Measurements from ENCODE around the gene LCLAT1. TPM values are rescaled to one million over a fixed set of nuclear protein-coding genes. Genes with fewer than 3 reads are reported as not detected.

LCLAT1 gene
- total RNA-seq, 1 experiment from 2014 or later = 36.0 TPM

DNA sequence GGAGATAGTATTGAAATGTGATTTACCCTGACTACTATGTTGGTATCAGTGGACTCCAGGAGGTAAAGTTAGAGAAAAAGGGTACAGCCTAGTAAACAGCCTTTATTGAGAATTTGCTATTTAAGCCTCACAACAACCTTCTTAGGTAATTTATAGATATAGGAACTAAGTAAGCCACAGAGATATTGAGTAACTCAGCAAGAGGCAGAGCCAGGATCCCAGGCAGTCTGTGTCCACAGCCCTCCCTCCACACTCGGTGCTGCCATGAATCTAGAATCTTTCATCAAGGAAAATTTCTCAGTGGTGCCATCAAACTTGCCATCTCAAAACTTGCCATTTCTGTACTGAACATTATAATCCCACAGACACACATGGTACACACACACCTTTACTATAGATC is 189.3 kb downstream of the LCLAT1 start:
- H3K27me3 ChIP-seq (ENCODE audit: control insufficient read depth, insufficient read depth, low read length) = no peaks in the 10 kb centered on the region
- TF ChIP-seq, protein P1, sequence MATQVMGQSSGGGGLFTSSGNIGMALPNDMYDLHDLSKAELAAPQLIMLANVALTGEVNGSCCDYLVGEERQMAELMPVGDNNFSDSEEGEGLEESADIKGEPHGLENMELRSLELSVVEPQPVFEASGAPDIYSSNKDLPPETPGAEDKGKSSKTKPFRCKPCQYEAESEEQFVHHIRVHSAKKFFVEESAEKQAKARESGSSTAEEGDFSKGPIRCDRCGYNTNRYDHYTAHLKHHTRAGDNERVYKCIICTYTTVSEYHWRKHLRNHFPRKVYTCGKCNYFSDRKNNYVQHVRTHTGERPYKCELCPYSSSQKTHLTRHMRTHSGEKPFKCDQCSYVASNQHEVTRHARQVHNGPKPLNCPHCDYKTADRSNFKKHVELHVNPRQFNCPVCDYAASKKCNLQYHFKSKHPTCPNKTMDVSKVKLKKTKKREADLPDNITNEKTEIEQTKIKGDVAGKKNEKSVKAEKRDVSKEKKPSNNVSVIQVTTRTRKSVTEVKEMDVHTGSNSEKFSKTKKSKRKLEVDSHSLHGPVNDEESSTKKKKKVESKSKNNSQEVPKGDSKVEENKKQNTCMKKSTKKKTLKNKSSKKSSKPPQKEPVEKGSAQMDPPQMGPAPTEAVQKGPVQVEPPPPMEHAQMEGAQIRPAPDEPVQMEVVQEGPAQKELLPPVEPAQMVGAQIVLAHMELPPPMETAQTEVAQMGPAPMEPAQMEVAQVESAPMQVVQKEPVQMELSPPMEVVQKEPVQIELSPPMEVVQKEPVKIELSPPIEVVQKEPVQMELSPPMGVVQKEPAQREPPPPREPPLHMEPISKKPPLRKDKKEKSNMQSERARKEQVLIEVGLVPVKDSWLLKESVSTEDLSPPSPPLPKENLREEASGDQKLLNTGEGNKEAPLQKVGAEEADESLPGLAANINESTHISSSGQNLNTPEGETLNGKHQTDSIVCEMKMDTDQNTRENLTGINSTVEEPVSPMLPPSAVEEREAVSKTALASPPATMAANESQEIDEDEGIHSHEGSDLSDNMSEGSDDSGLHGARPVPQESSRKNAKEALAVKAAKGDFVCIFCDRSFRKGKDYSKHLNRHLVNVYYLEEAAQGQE (IDR thresholded peaks at IDR 0.05; ENCODE audit: insufficient read depth in 1 of 2, low read depth in 2 of 2, low read length in 1 of 2) = no peak
- TF ChIP-seq SIN3A (IDR thresholded peaks at IDR 0.05; ENCODE audit: borderline replicate concordance, insufficient read depth, low read depth, low read length) (no peak), POLR2AphosphoS5 (IDR thresholded peaks at IDR 0.05; ENCODE audit: low read depth, low read length) (no peak), CTCF (IDR thresholded peaks at IDR 0.05) (no peak), TCF7L2 (IDR thresholded peaks at IDR 0.05; ENCODE audit: low read depth, low read length) (no peak)
- POLR2A ChIA-PET = no interaction called here
- no peaks in the 10 kb centered on the region for H3K4me1 ChIP-seq (ENCODE audit: control insufficient read depth, insufficient read depth, low read length)
- CTCF ChIA-PET = no interaction called here
- H3K27ac ChIP-seq (ENCODE audit: low read length) = no peak overlapping the region
- ATAC-seq (no peak), DNase-seq (ENCODE audit: low read depth, low spot score) (no peak)
- peaks cover 4% of the 10 kb centered on the region; the same call in 1 of the 2 replicates for H3K36me3 ChIP-seq (ENCODE audit: control insufficient read depth, insufficient read depth, low read length)
- in situ Hi-C loops (cut with HindIII; ENCODE audit: low pct_unique_long_range_greater_than_20kb, low sequenced_read_pairs) = no loop called here
- intact Hi-C loops (cut with micrococcal nuclease; ENCODE audit: unreplicated experiment) = no loop called here
- BruUV-seq (replicated peaks) = no TSS peak
- H3K4me3 ChIP-seq (ENCODE audit: low read depth in 2 of 2, low read length in 2 of 2) = no peak overlapping the region
- no peaks in the 10 kb centered on the region for H3K9me3 ChIP-seq (ENCODE audit: control insufficient read depth, insufficient read depth, low read depth, low read length)

- H3K27ac ChIP-seq (ENCODE audit: low read length) = no peak overlapping the region
- DNase-seq (ENCODE audit: low read depth, low spot score) = no peak
- BruUV-seq (replicated peaks) = no TSS peak
These were observed 192.8 kb downstream of the LCLAT1 start for GRCh38 chr2:30639836-30640235.

More at GRCh38 chr2:30639836-30640235, 192.8 kb downstream of the LCLAT1 start:
- Histone ChIP-seq H3K36me3 (ENCODE audit: control insufficient read depth, insufficient read depth, low read length) (peaks cover 8% of the 10 kb centered on the region), H3K9me3 (ENCODE audit: control insufficient read depth, insufficient read depth, low read depth, low read length) (no peaks in the 10 kb centered on the region), H3K4me3 (ENCODE audit: low read depth in 2 of 2, low read length in 2 of 2) (no peak overlapping the region), H3K27me3 (ENCODE audit: control insufficient read depth, insufficient read depth, low read length) (no peaks in the 10 kb centered on the region), H3K4me1 (ENCODE audit: control insufficient read depth, insufficient read depth, low read length) (no peaks in the 10 kb centered on the region)
- intact Hi-C loops (cut with micrococcal nuclease; ENCODE audit: unreplicated experiment) (no loop called here), in situ Hi-C loops (cut with HindIII; ENCODE audit: low pct_unique_long_range_greater_than_20kb, low sequenced_read_pairs) (no loop called here)
- ChIA-PET CTCF (no interaction called here), POLR2A (no interaction called here)
- ATAC-seq = no peak
- TF ChIP-seq SIN3A (IDR thresholded peaks at IDR 0.05; ENCODE audit: borderline replicate concordance, insufficient read depth, low read depth, low read length) (no peak), CTCF (IDR thresholded peaks at IDR 0.05) (no peak), POLR2AphosphoS5 (IDR thresholded peaks at IDR 0.05; ENCODE audit: low read depth, low read length) (no peak), TCF7L2 (IDR thresholded peaks at IDR 0.05; ENCODE audit: low read depth, low read length) (no peak)
- TF ChIP-seq, protein P1 (IDR thresholded peaks at IDR 0.05; ENCODE audit: insufficient read depth in 1 of 2, low read depth in 2 of 2, low read length in 1 of 2) = no peak
